Frontal cortex (tissue), 1 donor: ENCODE results near the gene SULT1A2. TPM values are rescaled to one million over a fixed set of nuclear protein-coding genes. Genes with fewer than 3 reads are reported as not detected.

Source experiments
- total RNA-seq: library from RNA; depleted of rRNA; stranded (reverse); fragments of >200 nt; gene quantifications from one replicate; pipeline ENCODE4 v1.2.3, GENCODE V29; 2014

Gene SULT1A2
- total RNA-seq, 1 donor from 2014 or later: 0.41 TPM

Other genes starting within 250 kb of the SULT1A2 start
- 0.82 TPM for gene NPIPB6, start 233.5 kb downstream of the SULT1A2 start, total RNA-seq
- gene EIF3CL, start 193.2 kb downstream of the SULT1A2 start, total RNA-seq: 121 TPM
- not detected for gene NPIPB7, start 124.7 kb downstream of the SULT1A2 start, total RNA-seq
- gene CLN3, start 105.0 kb downstream of the SULT1A2 start, total RNA-seq: 12.6 TPM
- gene APOBR, start 102.4 kb downstream of the SULT1A2 start, total RNA-seq: under 0.01 TPM
- not detected for gene IL27, start 90.2 kb downstream of the SULT1A2 start, total RNA-seq
- under 0.01 TPM for gene NUPR1, start 58.1 kb downstream of the SULT1A2 start, total RNA-seq
- gene SGF29, start 43.1 kb downstream of the SULT1A2 start, total RNA-seq: 21.6 TPM
- gene SULT1A1, start 13.0 kb upstream of the SULT1A2 start, total RNA-seq: 5.7 TPM
- gene NPIPB8, start 41.0 kb upstream of the SULT1A2 start, total RNA-seq: not detected
- 207 TPM for gene EIF3C, start 114.4 kb upstream of the SULT1A2 start, total RNA-seq
- 2.4 TPM for gene NPIPB9, start 154.7 kb upstream of the SULT1A2 start, total RNA-seq
- gene ATXN2L, start 225.9 kb upstream of the SULT1A2 start, total RNA-seq: 18.3 TPM
- gene TUFM, start 249.3 kb upstream of the SULT1A2 start, total RNA-seq: 64.4 TPM